MCF 10A (cell line): ENCODE measurements around the gene ISG15. TPM values are rescaled to one million over a fixed set of nuclear protein-coding genes. Genes with fewer than 3 reads are reported as not detected.

Source experiments
- BruUV-seq: library from RNA; stranded (reverse); fragments of 400-500 nt; replicated peaks from 2 replicates; lab custom pipeline; 2021; lab: Mats Ljungman, UMichigan
- CTCF ChIA-PET: fragments of 300-600 bp; sonication (Branson Sonifier 250); formaldehyde crosslinking; extraction: SDS; loops from one replicate; lab custom pipeline; 2021; ENCODE audit warnings: antibody characterized with exemption, inconsistent platforms; lab: Yijun Ruan, JAX
- POLR2A ChIA-PET: fragments of 300-600, 350-650 bp; sonication (Branson Sonifier 250); formaldehyde crosslinking; extraction: SDS; loops from one replicate; lab custom pipeline; 2020; ENCODE audit warnings: antibody characterized with exemption, inconsistent platforms; lab: Yijun Ruan, JAX
- DNase-seq: peaks from one replicate; pipeline ENCODE4 v3.0.0-alpha.2; 2018; ENCODE audit not compliant: unreplicated experiment
- H3K27ac Mint-ChIP-seq: one replicate; pipeline ENCODE4 v1.8.0; 2022; ENCODE audit warnings: mild to moderate bottlenecking, low read depth, mixed read lengths; ENCODE audit not compliant: unreplicated experiment
- H3K27me3 Mint-ChIP-seq: one replicate; pipeline ENCODE4 v1.8.0; 2022; ENCODE audit warnings: mixed read lengths; ENCODE audit not compliant: insufficient read depth, unreplicated experiment
- H3K36me3 Mint-ChIP-seq: one replicate; pipeline ENCODE4 v1.8.0; 2022; ENCODE audit warnings: mild to moderate bottlenecking, moderate library complexity, mixed read lengths; ENCODE audit not compliant: insufficient read depth, unreplicated experiment
- H3K4me1 Mint-ChIP-seq: one replicate; pipeline ENCODE4 v1.8.0; 2022; ENCODE audit warnings: mixed read lengths; ENCODE audit not compliant: insufficient read depth, unreplicated experiment
- H3K4me3 Mint-ChIP-seq: one replicate; pipeline ENCODE4 v1.8.0; 2022; ENCODE audit warnings: mild to moderate bottlenecking, moderate library complexity, mixed read lengths; ENCODE audit not compliant: unreplicated experiment
- H3K9me3 Mint-ChIP-seq: one replicate; pipeline ENCODE4 v1.8.0; 2022; ENCODE audit warnings: mixed read lengths; ENCODE audit not compliant: unreplicated experiment
- intact Hi-C: fragments of 100-400 bp; cut with micrococcal nuclease; formaldehyde crosslinking; loops from 2 replicates; pipeline ENCODE4 v1.14.1; 2022
- total RNA-seq: library from RNA; stranded (reverse); gene quantifications from 2 replicates; pipeline ENCODE4 v1.2.3, GENCODE V29; 2022
- TF ChIP-seq, protein P1 (sequence below): fragments of 200-600 bp; IDR thresholded peaks from one replicate; pipeline ENCODE4 v1.8.0; 2022; ENCODE audit warnings: antibody characterized with exemption, mild to moderate bottlenecking; ENCODE audit not compliant: unreplicated experiment

Gene ISG15
- total RNA-seq, 1 experiment from 2014 or later = 7.4 TPM

DNA sequence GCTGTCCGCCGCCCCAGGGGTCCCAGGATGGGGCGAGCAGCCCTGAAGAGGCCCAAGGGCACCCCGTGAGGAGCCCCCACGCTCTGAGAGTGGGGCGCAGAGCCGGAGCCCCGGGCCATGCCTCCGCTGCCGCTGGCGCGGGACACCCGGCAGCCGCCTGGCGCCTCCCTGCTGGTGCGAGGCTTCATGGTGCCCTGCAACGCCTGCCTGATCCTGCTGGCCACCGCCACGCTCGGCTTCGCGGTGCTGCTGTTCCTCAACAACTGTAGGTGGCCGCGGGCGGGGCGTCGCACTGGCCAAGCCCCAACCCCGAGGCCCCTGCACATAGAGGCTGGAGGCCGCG lies 21.1 kb downstream of the ISG15 start:
- peaks cover 22% of the 10 kb centered on the region for H3K36me3 Mint-ChIP-seq
- no peaks in the 10 kb centered on the region for H3K27me3 Mint-ChIP-seq
- POLR2A ChIA-PET = no interaction called here
- H3K4me1 Mint-ChIP-seq = no peaks in the 10 kb centered on the region
- DNase-seq = no peak
- CTCF ChIA-PET = no interaction called here
- intact Hi-C loops = no loop called here
- no peak overlapping the region for H3K4me3 Mint-ChIP-seq
- H3K9me3 Mint-ChIP-seq = no peaks in the 10 kb centered on the region
- no TSS peak for BruUV-seq
- TF ChIP-seq, protein P1, sequence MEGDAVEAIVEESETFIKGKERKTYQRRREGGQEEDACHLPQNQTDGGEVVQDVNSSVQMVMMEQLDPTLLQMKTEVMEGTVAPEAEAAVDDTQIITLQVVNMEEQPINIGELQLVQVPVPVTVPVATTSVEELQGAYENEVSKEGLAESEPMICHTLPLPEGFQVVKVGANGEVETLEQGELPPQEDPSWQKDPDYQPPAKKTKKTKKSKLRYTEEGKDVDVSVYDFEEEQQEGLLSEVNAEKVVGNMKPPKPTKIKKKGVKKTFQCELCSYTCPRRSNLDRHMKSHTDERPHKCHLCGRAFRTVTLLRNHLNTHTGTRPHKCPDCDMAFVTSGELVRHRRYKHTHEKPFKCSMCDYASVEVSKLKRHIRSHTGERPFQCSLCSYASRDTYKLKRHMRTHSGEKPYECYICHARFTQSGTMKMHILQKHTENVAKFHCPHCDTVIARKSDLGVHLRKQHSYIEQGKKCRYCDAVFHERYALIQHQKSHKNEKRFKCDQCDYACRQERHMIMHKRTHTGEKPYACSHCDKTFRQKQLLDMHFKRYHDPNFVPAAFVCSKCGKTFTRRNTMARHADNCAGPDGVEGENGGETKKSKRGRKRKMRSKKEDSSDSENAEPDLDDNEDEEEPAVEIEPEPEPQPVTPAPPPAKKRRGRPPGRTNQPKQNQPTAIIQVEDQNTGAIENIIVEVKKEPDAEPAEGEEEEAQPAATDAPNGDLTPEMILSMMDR = no peak
- no peak overlapping the region for H3K27ac Mint-ChIP-seq

DNA sequence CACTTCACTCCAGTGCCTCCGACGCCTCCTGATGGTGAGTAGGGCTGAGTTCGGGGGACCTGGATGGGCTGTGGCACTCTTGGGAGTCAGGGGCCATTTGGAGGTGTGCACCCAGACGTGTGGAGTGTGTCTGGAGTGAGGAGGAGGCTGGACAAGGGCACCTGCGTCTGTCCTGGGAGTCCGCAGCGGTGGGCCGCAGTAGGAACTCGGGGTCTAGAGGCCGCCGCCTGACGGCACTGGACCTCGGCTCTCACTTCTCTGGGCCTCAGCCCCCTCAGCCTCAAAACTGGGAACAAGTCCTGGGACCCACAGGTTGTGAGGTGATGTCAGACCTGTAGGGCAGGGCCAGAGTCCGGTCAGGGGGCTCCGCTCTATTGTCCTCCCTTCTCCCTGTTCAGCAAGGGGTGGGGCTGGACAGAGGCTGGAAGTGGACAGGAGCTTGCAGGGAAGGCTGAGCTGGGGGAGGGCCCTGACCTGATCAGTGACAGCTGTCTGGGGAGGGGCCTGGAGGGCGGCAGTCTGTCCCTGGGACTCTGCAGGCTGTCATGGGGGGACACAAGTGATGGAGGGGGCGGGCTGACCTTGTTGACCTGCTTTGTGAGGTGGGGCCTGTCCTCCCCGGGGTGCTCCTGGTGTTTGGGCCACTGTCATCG lies 22.1 kb downstream of the ISG15 start:
- intact Hi-C loops = no loop called here
- ChIA-PET POLR2A (no interaction called here), CTCF (no interaction called here)
- no peaks in the 10 kb centered on the region for H3K9me3 Mint-ChIP-seq
- peaks cover 4% of the 10 kb centered on the region for H3K4me1 Mint-ChIP-seq
- peaks cover 29% of the 10 kb centered on the region for H3K36me3 Mint-ChIP-seq
- no TSS peak for BruUV-seq
- DNase-seq = no peak
- no peak overlapping the region for H3K4me3 Mint-ChIP-seq
- TF ChIP-seq, protein P1 = no peak
- H3K27ac Mint-ChIP-seq = no peak overlapping the region
- no peaks in the 10 kb centered on the region for H3K27me3 Mint-ChIP-seq

DNA sequence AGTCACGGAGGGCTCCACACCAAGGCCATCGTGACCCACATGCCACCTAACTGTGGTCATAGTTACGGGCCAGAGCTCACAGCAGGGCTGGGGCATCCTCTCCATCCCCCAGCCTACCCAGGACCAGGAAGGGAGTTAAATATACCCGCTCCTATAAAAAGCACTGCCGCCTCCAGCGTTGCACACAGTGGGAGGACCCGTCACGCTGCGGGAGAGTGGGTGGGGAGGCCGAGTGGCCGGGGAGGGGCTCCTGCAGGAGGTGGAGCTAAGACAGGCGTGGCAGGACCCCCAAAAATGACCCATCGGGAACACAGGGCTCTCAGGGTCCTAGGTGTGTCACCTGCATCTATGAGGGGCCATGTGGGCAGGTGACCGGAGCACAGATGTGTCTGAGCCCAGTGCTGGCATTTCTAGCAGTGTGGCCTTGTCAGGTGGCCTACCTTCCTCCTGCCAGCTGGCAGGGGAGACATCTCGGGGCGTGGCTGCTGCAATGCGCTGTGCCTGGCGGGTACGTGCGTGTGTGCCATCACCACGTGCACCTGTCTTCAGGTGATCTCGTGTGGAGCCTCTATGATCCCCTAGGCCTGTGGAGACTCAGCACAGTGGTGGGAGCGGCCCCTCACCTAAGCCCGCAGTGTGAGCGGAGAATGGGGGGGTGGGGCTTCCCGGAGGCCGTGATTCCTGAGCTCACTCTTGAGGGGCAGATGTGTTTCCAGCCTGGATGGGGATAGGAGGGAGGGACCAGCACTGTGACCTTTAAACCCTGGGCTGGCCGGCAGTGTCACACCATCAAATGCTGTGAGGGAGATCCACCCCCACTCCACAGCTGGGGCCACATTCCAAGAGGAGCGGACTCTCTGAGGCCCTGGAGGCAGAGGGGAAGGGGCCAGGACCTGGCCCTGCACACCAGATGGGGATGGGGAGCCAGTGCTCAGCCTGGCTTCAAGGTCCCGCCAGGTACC lies 24.4 kb downstream of the ISG15 start:
- no peak for DNase-seq
- TF ChIP-seq, protein P1 = no peak
- Mint-ChIP-seq H3K36me3 (peaks cover 30% of the 10 kb centered on the region), H3K27ac (no peak overlapping the region), H3K27me3 (no peaks in the 10 kb centered on the region), H3K4me3 (no peak overlapping the region), H3K9me3 (no peaks in the 10 kb centered on the region), H3K4me1 (peaks cover 4% of the 10 kb centered on the region)
- ChIA-PET CTCF (interaction anchor here (0.6 to 2.0 kb wide), 2 partner anchors 15 to 22 kb away, joined by 3 to 8 read pairs; no protein-coding TSS in a partner anchor), POLR2A (interaction anchor here (1.1 kb wide), 1 partner anchor 18 kb away, joined by 4 read pairs; no protein-coding TSS in a partner anchor)
- intact Hi-C loops = no loop called here
- BruUV-seq = no TSS peak

DNA sequence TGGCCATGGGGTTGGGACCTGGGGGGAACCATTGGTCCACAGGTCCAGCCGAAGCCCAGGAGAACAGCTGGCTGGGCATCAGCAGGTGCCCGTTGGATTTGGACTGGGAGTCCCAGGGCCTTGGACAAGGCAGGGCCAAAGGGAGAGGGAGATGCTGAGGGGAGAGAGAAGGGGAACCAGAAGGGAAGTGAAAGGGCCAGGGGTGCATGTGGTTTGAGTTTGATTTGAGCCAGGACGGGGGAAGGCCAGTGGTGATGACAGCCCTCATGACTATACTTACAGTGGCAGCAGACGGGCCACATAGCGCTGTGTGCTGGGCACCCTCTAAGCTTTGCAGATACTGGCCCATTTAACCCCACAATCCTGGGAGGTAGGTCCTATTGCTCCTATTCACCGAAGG lies 25.4 kb downstream of the ISG15 start:
- no TSS peak for BruUV-seq
- TF ChIP-seq, protein P1 = no peak
- intact Hi-C loops = no loop called here
- no peak for DNase-seq
- no peaks in the 10 kb centered on the region for H3K27me3 Mint-ChIP-seq
- no peak overlapping the region for H3K4me3 Mint-ChIP-seq
- H3K4me1 Mint-ChIP-seq = peaks cover 4% of the 10 kb centered on the region
- peak overlapping the region; percentile 51 for H3K27ac Mint-ChIP-seq
- no peaks in the 10 kb centered on the region for H3K9me3 Mint-ChIP-seq
- CTCF ChIA-PET = interaction anchor here (0.7 to 2.0 kb wide), 3 partner anchors 21 to 35 kb away, joined by 3 to 8 read pairs (median 6); no protein-coding TSS in a partner anchor
- POLR2A ChIA-PET = interaction anchor here (1.1 kb wide), 1 partner anchor 19 kb away, joined by 4 read pairs; no protein-coding TSS in a partner anchor
- H3K36me3 Mint-ChIP-seq = peaks cover 37% of the 10 kb centered on the region
